Endothelial cell of hepatic sinusoid (primary cell): Measurements from ENCODE around the gene WNT11.

Source experiments
- in situ Hi-C: cut with HindIII; loops from 2 replicates; pipeline ENCODE4 v1.10.0; 2017; ENCODE audit warnings: low sequenced_read_pairs

Gene WNT11

GRCh38 chr11:76203937-76204336, 2.4 kb downstream of the WNT11 start:
- in situ Hi-C loops = no loop called here

- in situ Hi-C loops = no loop called here
These were observed 3.0 kb downstream of the WNT11 start for GRCh38 chr11:76203131-76203925.

GRCh38 chr11:76201672-76202412, 4.5 kb downstream of the WNT11 start:
- in situ Hi-C loops = no loop called here

- in situ Hi-C loops = no loop called here
These were observed 5.2 kb downstream of the WNT11 start for GRCh38 chr11:76201056-76201455.

- in situ Hi-C loops = no loop called here
These were observed 6.0 kb downstream of the WNT11 start for GRCh38 chr11:76200006-76200940.

- in situ Hi-C loops = loop anchor here (5.0 kb wide), 1 partner anchor 59 kb away; no protein-coding TSS in a partner anchor
These were observed 7.6 kb downstream of the WNT11 start for GRCh38 chr11:76198691-76199090.

- in situ Hi-C loops = loop anchor here (5.0 kb wide), 1 partner anchor 59 kb away; no protein-coding TSS in a partner anchor
These were observed 8.2 kb downstream of the WNT11 start for GRCh38 chr11:76197941-76198640.

- in situ Hi-C loops = loop anchor here (5.0 kb wide), 1 partner anchor 60 kb away; no protein-coding TSS in a partner anchor
These were observed 9.0 kb downstream of the WNT11 start for GRCh38 chr11:76197332-76197731.

- in situ Hi-C loops = loop anchor here (5.0 kb wide), 1 partner anchor 60 kb away; no protein-coding TSS in a partner anchor
These were observed 9.5 kb downstream of the WNT11 start for GRCh38 chr11:76196849-76197248.

GRCh38 chr11:76194872-76195668, 11.2 kb downstream of the WNT11 start:
- in situ Hi-C loops = loop anchor here (5.0 kb wide), 1 partner anchor 62 kb away; no protein-coding TSS in a partner anchor

GRCh38 chr11:76193219-76193618, 13.1 kb downstream of the WNT11 start:
- in situ Hi-C loops = no loop called here

- in situ Hi-C loops = no loop called here
These were observed 15.9 kb downstream of the WNT11 start for GRCh38 chr11:76190376-76190775.

- in situ Hi-C loops = no loop called here
These were observed 16.6 kb downstream of the WNT11 start for GRCh38 chr11:76189682-76190081.

GRCh38 chr11:76188873-76189272, 17.4 kb downstream of the WNT11 start:
- in situ Hi-C loops = no loop called here

GRCh38 chr11:76186776-76187279, 19.5 kb downstream of the WNT11 start:
- in situ Hi-C loops = no loop called here

- in situ Hi-C loops = no loop called here
These were observed 20.3 kb downstream of the WNT11 start for GRCh38 chr11:76185931-76186401.

GRCh38 chr11:76185511-76185910, 20.8 kb downstream of the WNT11 start:
- in situ Hi-C loops = no loop called here

- in situ Hi-C loops = no loop called here
These were observed 21.7 kb downstream of the WNT11 start for GRCh38 chr11:76184551-76184993.

GRCh38 chr11:76181371-76181770, 24.9 kb downstream of the WNT11 start:
- in situ Hi-C loops = no loop called here
